GM23338 (cell line): ENCODE measurements around the gene SCRG1. TPM values are rescaled to one million over a fixed set of nuclear protein-coding genes. Genes with fewer than 3 reads are reported as not detected.
A peak's percentile ranks its signal among the peaks of the same experiment; 100 is the strongest.

Experiments used
- ATAC-seq: fragments of 200-7000 bp; cut with Tn5 transposase; 3 replicates; pipeline ENCODE4 v1.9.1; 2020
- DNase-seq: peaks from one replicate; pipeline ENCODE4 v3.0.0-alpha.2; 2015; ENCODE audit warnings: low spot score
- H2AFZ ChIP-seq: fragments of 200-600 bp; sonication (generic); 2 replicates; pipeline ENCODE4 v1.8.0; 2016; ENCODE audit warnings: antibody characterized with exemption, mild to moderate bottlenecking, moderate library complexity
- H3F3A ChIP-seq: fragments of 200-600 bp; sonication (generic); replicated peaks from 2 replicates; pipeline ENCODE4 v1.8.0; 2017; ENCODE audit warnings: antibody characterized with exemption, mixed run types, low read depth
- H3K27ac ChIP-seq: fragments of 200-600 bp; sonication (generic); 2 replicates; pipeline ENCODE4 v1.6.1; 2016; ENCODE audit warnings: low read depth
- H3K27me3 ChIP-seq: fragments of 200-600 bp; sonication (generic); 2 replicates; pipeline ENCODE4 v1.8.0; 2016; ENCODE audit warnings: mild to moderate bottlenecking, mixed run types, moderate library complexity; ENCODE audit not compliant: insufficient read depth
- H3K36me3 ChIP-seq: fragments of 200-600 bp; sonication (generic); 2 replicates; pipeline ENCODE4 v1.8.0; 2016; ENCODE audit warnings: mild to moderate bottlenecking; ENCODE audit not compliant: insufficient read depth
- H3K4me1 ChIP-seq: fragments of 200-600 bp; sonication (generic); 2 replicates; pipeline ENCODE4 v1.8.0; 2016; ENCODE audit warnings: mild to moderate bottlenecking, moderate library complexity; ENCODE audit not compliant: insufficient read depth
- H3K4me2 ChIP-seq: fragments of 200-600 bp; sonication (generic); 2 replicates; pipeline ENCODE4 v1.7.1; 2017; ENCODE audit warnings: mixed run types
- H3K4me3 ChIP-seq: fragments of 200-600 bp; sonication (generic); 2 replicates; pipeline ENCODE4 v1.6.1; 2016; ENCODE audit warnings: mixed run types
- H3K79me2 ChIP-seq: fragments of 200-600 bp; sonication (generic); replicated peaks from 2 replicates; pipeline ENCODE4 v1.8.0; 2017; ENCODE audit warnings: mild to moderate bottlenecking; ENCODE audit not compliant: insufficient read depth
- H3K9me2 ChIP-seq: fragments of 200-600 bp; sonication (generic); 2 replicates; pipeline ENCODE4 v1.8.0; 2017; ENCODE audit not compliant: insufficient read depth
- H4K20me1 ChIP-seq: fragments of 200-600 bp; sonication (generic); replicated peaks from 2 replicates; pipeline ENCODE4 v1.8.0; 2017; ENCODE audit warnings: mild to moderate bottlenecking; ENCODE audit not compliant: insufficient read depth
- H3K27ac Mint-ChIP-seq: 2 replicates; pipeline ENCODE4 v1.8.0; 2020; ENCODE audit warnings: inconsistent platforms, mild to moderate bottlenecking, moderate library complexity, mixed read lengths
- H3K27me3 Mint-ChIP-seq: 3 replicates; pipeline ENCODE4 v1.8.0; 2022; ENCODE audit warnings: low read depth, mild to moderate bottlenecking, moderate library complexity, mixed read lengths, inconsistent platforms; ENCODE audit not compliant: insufficient read depth, poor library complexity
- H3K36me3 Mint-ChIP-seq: 3 replicates; pipeline ENCODE4 v1.8.0; 2021; ENCODE audit warnings: low read depth, mild to moderate bottlenecking, inconsistent platforms, moderate library complexity, mixed read lengths
- H3K4me1 Mint-ChIP-seq: 3 replicates; pipeline ENCODE4 v1.8.0; 2020; ENCODE audit warnings: mild to moderate bottlenecking, inconsistent platforms, mixed read lengths
- H3K4me3 Mint-ChIP-seq: 3 replicates; pipeline ENCODE4 v1.8.0; 2021; ENCODE audit warnings: moderate library complexity, mild to moderate bottlenecking, inconsistent platforms, mixed read lengths
- H3K9me3 Mint-ChIP-seq: 3 replicates; pipeline ENCODE4 v1.8.0; 2020; ENCODE audit warnings: moderate library complexity, mild to moderate bottlenecking, inconsistent platforms, mixed read lengths
- CREB1 ChIP-seq: fragments of 250-450 bp; sonication (Bioruptor Pico); IDR thresholded peaks from 2 replicates; pipeline ENCODE4 v1.5.0; 2020; ENCODE audit warnings: low read depth, mild to moderate bottlenecking, moderate library complexity
- ETS1 ChIP-seq: IDR thresholded peaks from 2 replicates; pipeline ENCODE4 v1.6.1; 2016; ENCODE audit warnings: antibody characterized with exemption
- EZH2phosphoT487 ChIP-seq: fragments of 200-600 bp; sonication (generic); IDR thresholded peaks from one replicate; pipeline ENCODE4 v1.8.1; 2018; ENCODE audit warnings: antibody characterized with exemption; ENCODE audit not compliant: unreplicated experiment
- JUNB ChIP-seq: IDR thresholded peaks from one replicate; pipeline ENCODE4 v1.6.1; 2016; ENCODE audit warnings: antibody characterized with exemption; ENCODE audit not compliant: unreplicated experiment
- REST ChIP-seq: IDR thresholded peaks from one replicate; pipeline ENCODE4 v1.6.1; 2018; ENCODE audit warnings: antibody characterized with exemption; ENCODE audit not compliant: unreplicated experiment
- ZNF331 ChIP-seq: fragments of 250-450 bp; sonication (Bioruptor Pico); IDR thresholded peaks from 2 replicates; pipeline ENCODE4 v1.5.0; 2020; ENCODE audit warnings: low read depth, mild to moderate bottlenecking, moderate library complexity
- polyA plus RNA-seq: library from polyadenylated mRNA; unstranded; fragments of >200 nt; fragmentation: Nextera tagmentation; extraction: Ambion mirVana; gene quantifications from 2 replicates; pipeline ENCODE4 v1.2.1, GENCODE V29; 2016
- total RNA-seq: library from RNA; depleted of rRNA; stranded (reverse); fragments of >200 nt; shearing (Covaris generic); gene quantifications from 2 replicates; pipeline ENCODE4 v1.2.3, GENCODE V29; 2014

The SCRG1 gene
- total and polyA plus RNA-seq, 2 experiments from 2014 or later: 0.45 TPM; not detected in 1

- no peak for TF ChIP-seq REST
Measured at GRCh38 chr4:173347467-173347866, 51.4 kb downstream of the SCRG1 start (continued).

GRCh38 chr4:173346074-173346473 lies 52.8 kb downstream of the SCRG1 start:
- TF ChIP-seq JUNB (no peak), ETS1 (no peak), ZNF331 (no peak), EZH2phosphoT487 (no peak), CREB1 (no peak), REST (no peak)
- no peaks in the 10 kb centered on the region for H3K9me3 Mint-ChIP-seq
- H3K4me3 Mint-ChIP-seq: no peak overlapping the region
- H3K9me2 ChIP-seq: no peaks in the 10 kb centered on the region
- H3K4me1 Mint-ChIP-seq: peaks cover 35% of the 10 kb centered on the region
- H3K4me3 ChIP-seq: no peak overlapping the region
- H3K4me1 ChIP-seq: peaks cover 28% of the 10 kb centered on the region
- H2AFZ ChIP-seq: no peak overlapping the region
- no peak overlapping the region for H3K27ac ChIP-seq
- H4K20me1 ChIP-seq: no peaks in the 10 kb centered on the region
- no peaks in the 10 kb centered on the region for H3F3A ChIP-seq
- no peaks in the 10 kb centered on the region for H3K36me3 ChIP-seq
- H3K36me3 Mint-ChIP-seq: no peaks in the 10 kb centered on the region
- H3K27ac Mint-ChIP-seq: 0 out of 2 replicates have a peak overlapping the region, but pooled peaks have one; percentile 11
- DNase-seq (no peak), ATAC-seq (no peak)
- no peak overlapping the region for H3K4me2 ChIP-seq
- H3K27me3 Mint-ChIP-seq: peaks cover 3% of the 10 kb centered on the region
- no peaks in the 10 kb centered on the region for H3K79me2 ChIP-seq
- no peaks in the 10 kb centered on the region for H3K27me3 ChIP-seq
